GM23248 (cell line): Measurements from ENCODE around the gene RAB37. TPM values are rescaled to one million over a fixed set of nuclear protein-coding genes. Genes with fewer than 3 reads are reported as not detected.

Experiments
- DNase-seq: peaks from one replicate; pipeline ENCODE4 v3.0.0-alpha.2; 2015
- H2AFZ ChIP-seq: fragments of 200-600 bp; sonication (generic); 2 replicates; pipeline ENCODE4 v1.6.1; 2016; ENCODE audit warnings: antibody characterized with exemption
- H3F3A ChIP-seq: fragments of 200-600 bp; sonication (generic); 2 replicates; pipeline ENCODE4 v1.6.1; 2016; ENCODE audit warnings: mild to moderate bottlenecking, antibody characterized with exemption, mixed run types; ENCODE audit not compliant: insufficient read depth
- H3K27ac ChIP-seq: fragments of 200-600 bp; sonication (generic); 2 replicates; pipeline ENCODE4 v1.5.1; 2016; ENCODE audit warnings: mild to moderate bottlenecking
- H3K27me3 ChIP-seq: fragments of 200-600 bp; sonication (generic); replicated peaks from 2 replicates; pipeline ENCODE4 v1.6.1; 2016; ENCODE audit warnings: mild to moderate bottlenecking; ENCODE audit not compliant: insufficient read depth
- H3K36me3 ChIP-seq: fragments of 200-600 bp; sonication (generic); 2 replicates; pipeline ENCODE4 v1.6.1; 2016; ENCODE audit warnings: low read depth, mild to moderate bottlenecking
- H3K4me1 ChIP-seq: fragments of 200-600 bp; sonication (generic); 2 replicates; pipeline ENCODE4 v1.6.1; 2016; ENCODE audit warnings: mild to moderate bottlenecking; ENCODE audit not compliant: insufficient read depth
- H3K4me2 ChIP-seq: fragments of 200-600 bp; sonication (generic); one replicate; pipeline ENCODE4 v1.6.1; 2016; ENCODE audit warnings: mild to moderate bottlenecking; ENCODE audit not compliant: unreplicated experiment
- H3K4me3 ChIP-seq: fragments of 200-600 bp; sonication (generic); 2 replicates; pipeline ENCODE4 v1.5.1; 2016; ENCODE audit warnings: mild to moderate bottlenecking
- H3K79me2 ChIP-seq: fragments of 200-600 bp; sonication (generic); 2 replicates; pipeline ENCODE4 v1.6.1; 2016; ENCODE audit warnings: mild to moderate bottlenecking; ENCODE audit not compliant: insufficient read depth
- H3K9ac ChIP-seq: fragments of 200-600 bp; sonication (generic); 2 replicates; pipeline ENCODE4 v1.6.1; 2016; ENCODE audit warnings: mild to moderate bottlenecking
- H3K9me2 ChIP-seq: fragments of 200-600 bp; sonication (generic); 2 replicates; pipeline ENCODE4 v1.6.1; 2016; ENCODE audit warnings: mixed run types, mild to moderate bottlenecking, moderate library complexity; ENCODE audit not compliant: insufficient read depth
- H3K9me3 ChIP-seq: fragments of 200-600 bp; sonication (generic); one replicate; pipeline ENCODE4 v1.6.1; 2017; ENCODE audit warnings: low read depth
- H4K20me1 ChIP-seq: fragments of 200-600 bp; sonication (generic); 2 replicates; pipeline ENCODE4 v1.6.0; 2016; ENCODE audit not compliant: insufficient read depth
- EZH2 ChIP-seq: fragments of 200-600 bp; sonication (generic); IDR thresholded peaks from 2 replicates; pipeline ENCODE4 v1.6.1; 2018; ENCODE audit warnings: antibody characterized with exemption, mild to moderate bottlenecking; ENCODE audit not compliant: insufficient read depth, poor library complexity, severe bottlenecking
- EZH2phosphoT487 ChIP-seq: fragments of 200-600 bp; sonication (generic); IDR thresholded peaks from 2 replicates; pipeline ENCODE4 v1.6.1; 2018; ENCODE audit warnings: antibody characterized with exemption, moderate library complexity, mild to moderate bottlenecking, low read depth; ENCODE audit not compliant: insufficient read depth
- WGBS, 2 experiments: methylation state at CpG; one replicate each; pipeline ENCODE4 v1.1.6; 2015 to 2017; ENCODE audit warnings: low lambda C conversion rate in 2 of 2, low coverage in 1 of 2; ENCODE audit errors: missing lambda C conversion rate in 2 of 2; 5-methylcytosine and 5-hydroxymethylcytosine counted together
- in situ Hi-C: fragments of 300-500 bp; cut with MboI; formaldehyde crosslinking; loops from 2 replicates; pipeline ENCODE4 v1.15.0; 2020
- polyA plus RNA-seq: library from polyadenylated mRNA; unstranded; fragments of >200 nt; fragmentation: Nextera tagmentation; extraction: Ambion mirVana; gene quantifications from 2 replicates; pipeline ENCODE4 v1.2.1, GENCODE V29; 2016
- total RNA-seq: library from RNA; depleted of rRNA; stranded (reverse); fragments of >200 nt; shearing (Covaris generic); gene quantifications from 2 replicates; pipeline ENCODE4 v1.2.3, GENCODE V29; 2014

The RAB37 gene
- total and polyA plus RNA-seq, 2 experiments from 2014 or later = 0.11 TPM; not detected in 1

GRCh38 chr17:74775409-74776043 lies 38.5 kb downstream of the RAB37 start:
- Histone ChIP-seq H3K9me2 (no peaks in the 10 kb centered on the region), H2AFZ (peak overlapping the region; percentile 85), H3K9ac (peak overlapping the region; percentile 86), H3K79me2 (peaks cover 62% of the 10 kb centered on the region), H3K27me3 (no peaks in the 10 kb centered on the region), H3K4me2 (peak overlapping the region; percentile 82), H3K4me3 (peak overlapping the region; percentile 84), H3K36me3 (0 out of 2 replicates have a peak, but pooled peaks cover 3% of the 10 kb centered on the region), H3K9me3 (no peaks in the 10 kb centered on the region), H3K4me1 (peaks cover 25% of the 10 kb centered on the region), H3K27ac (peak overlapping the region; percentile 49), H3F3A (peaks cover 10% of the 10 kb centered on the region), H4K20me1 (no peaks in the 10 kb centered on the region)
- in situ Hi-C loops = no loop called here
- TF ChIP-seq EZH2 (no peak), EZH2phosphoT487 (no peak)
- WGBS, 2 experiments = 41 to 43% methylated on average over 12 of the region's 12 CpGs
- peak; percentile 37 for DNase-seq

DNA sequence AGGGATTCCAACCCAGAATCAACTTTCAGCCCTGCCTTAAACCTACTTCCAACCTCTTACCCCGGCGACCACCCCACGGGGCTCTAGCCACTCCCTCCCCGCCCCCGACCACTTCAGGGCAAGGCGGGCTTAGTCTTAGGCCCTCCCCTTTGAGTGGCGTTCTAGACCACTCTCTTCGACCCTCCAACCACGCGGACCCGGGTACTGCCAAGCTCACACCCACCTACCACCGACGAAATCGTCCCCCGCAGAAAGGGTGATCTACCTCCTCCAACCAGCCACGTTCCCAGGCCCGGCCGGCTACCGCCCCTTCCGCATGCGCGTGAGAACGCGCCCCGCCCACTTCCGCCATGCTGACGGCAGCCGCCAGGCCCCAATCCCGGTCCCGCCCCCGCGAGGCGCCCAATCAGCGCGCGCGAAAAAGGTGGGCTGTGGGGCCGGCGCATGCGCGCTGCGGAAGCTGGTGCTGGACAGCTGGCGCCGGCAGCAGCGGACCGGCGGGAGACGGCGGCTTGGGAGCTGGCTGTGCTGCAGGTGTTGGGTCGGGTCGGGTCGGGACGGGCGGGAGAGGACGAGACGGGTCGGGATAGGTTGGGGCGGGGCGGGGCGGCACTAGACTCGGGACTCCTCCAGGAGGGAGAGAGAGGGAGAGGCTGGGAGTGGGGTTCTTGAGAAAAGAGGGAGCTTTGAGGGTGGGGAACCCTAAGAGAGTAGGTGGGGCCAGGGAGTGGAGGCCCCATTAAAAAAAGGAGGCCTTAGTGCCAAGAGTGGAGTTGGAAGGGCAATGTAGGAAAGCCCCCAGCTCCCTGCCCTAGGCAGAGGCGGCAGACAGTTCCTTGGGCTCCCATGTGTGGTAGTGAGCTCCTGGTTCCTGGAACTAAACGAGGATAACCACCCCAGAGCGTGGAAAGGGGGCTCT lies 39.2 kb downstream of the RAB37 start, which contains the start of gene NAT9:
TSS of gene NAT9 (minus strand) at position 302 of the 919 bp plus-strand sequence. CDS start 647 bp downstream, outside the sequence.
- Histone ChIP-seq H4K20me1 (no peaks in the 10 kb centered on the region), H3K27me3 (no peaks in the 10 kb centered on the region), H3K4me3 (peak within 1 kb of the TSS; percentile 84), H3K4me2 (peak within 1 kb of the TSS; percentile 82), H3K9ac (peak within 1 kb of the TSS; percentile 86), H3K79me2 (peaks cover 62% of the 10 kb centered on the region), H3F3A (peaks cover 10% of the 10 kb centered on the region), H3K27ac (peak within 1 kb of the TSS; percentile 49), H3K4me1 (peaks cover 25% of the 10 kb centered on the region), H3K9me2 (no peaks in the 10 kb centered on the region), H2AFZ (peak within 1 kb of the TSS; percentile 85), H3K36me3 (no peaks in the 10 kb centered on the region), H3K9me3 (no peaks in the 10 kb centered on the region)
- no peak for TF ChIP-seq EZH2phosphoT487
- TF ChIP-seq EZH2 = no peak
- in situ Hi-C loops = no loop called here
- DNase-seq = peak; percentile 99
- 1% methylated on average over 56 to 64 of the region's 64 CpGs for WGBS, 2 experiments

DNA sequence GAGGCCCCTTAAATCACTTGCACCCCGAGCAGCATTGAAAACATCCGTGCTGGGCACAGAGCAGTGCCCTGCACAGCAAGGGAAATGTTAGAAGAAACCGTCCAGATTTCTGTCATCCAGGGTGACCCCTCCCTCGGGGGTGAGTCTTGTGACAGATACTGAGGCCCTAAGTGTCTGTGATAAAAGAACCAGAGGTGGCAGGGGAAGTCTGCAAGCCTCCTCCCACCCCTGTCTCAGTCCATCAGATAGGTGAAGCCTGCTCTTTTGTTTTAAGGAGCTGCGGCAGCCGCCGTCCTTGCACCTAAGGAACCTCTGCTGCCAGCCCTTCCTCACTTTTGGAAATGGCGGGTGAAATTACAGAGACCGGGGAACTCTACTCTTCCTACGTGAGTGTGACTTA lies 39.9 kb downstream of the RAB37 start:
- 26 to 35% methylated on average over 9 to 10 of the region's 10 CpGs for WGBS, 2 experiments
- DNase-seq = peak; percentile 20
- H2AFZ ChIP-seq = peak overlapping the region; percentile 46
- no peaks in the 10 kb centered on the region for H4K20me1 ChIP-seq
- H3K36me3 ChIP-seq = no peaks in the 10 kb centered on the region
- peak overlapping the region; percentile 86 for H3K9ac ChIP-seq
- peak overlapping the region; percentile 84 for H3K4me3 ChIP-seq
- peaks cover 10% of the 10 kb centered on the region for H3F3A ChIP-seq
- in situ Hi-C loops = no loop called here
- no peak overlapping the region for H3K27ac ChIP-seq
- peak overlapping the region; percentile 78 for H3K4me2 ChIP-seq
- TF ChIP-seq EZH2 (no peak), EZH2phosphoT487 (no peak)
- H3K27me3 ChIP-seq = no peaks in the 10 kb centered on the region
- no peaks in the 10 kb centered on the region for H3K9me2 ChIP-seq
- H3K4me1 ChIP-seq = peaks cover 25% of the 10 kb centered on the region
- H3K9me3 ChIP-seq = no peaks in the 10 kb centered on the region
- peaks cover 62% of the 10 kb centered on the region for H3K79me2 ChIP-seq

DNA sequence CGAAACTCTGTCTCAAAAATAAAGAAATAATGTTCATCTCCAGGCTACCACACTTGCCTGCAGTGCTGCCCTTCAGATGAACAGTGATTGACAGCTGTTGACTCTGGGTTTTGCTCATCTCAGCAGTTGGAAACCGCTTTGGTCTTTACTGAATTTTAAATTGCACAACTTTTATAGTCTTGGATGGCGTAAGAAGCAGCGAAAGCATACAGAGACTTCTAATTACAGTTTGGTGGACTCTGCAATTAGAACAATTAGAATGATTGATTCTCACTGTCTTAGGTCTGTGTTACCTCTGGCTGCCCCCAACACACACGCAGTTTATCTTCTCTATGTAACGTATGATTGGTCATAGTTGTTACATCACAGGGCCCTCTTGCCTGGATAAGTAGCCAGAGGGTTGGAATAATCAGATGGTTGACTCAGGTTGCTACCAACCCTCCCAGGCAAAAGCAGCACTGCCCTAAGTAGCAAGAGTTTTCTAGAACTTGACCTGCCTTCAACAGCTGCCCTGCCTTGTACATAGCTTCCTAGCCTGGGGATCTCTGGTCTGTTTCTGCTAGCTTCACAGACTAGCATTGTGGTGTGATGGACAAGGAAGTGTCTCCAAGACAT lies 41.0 kb downstream of the RAB37 start:
- peak overlapping the region; percentile 78 for H3K4me2 ChIP-seq
- peaks cover 62% of the 10 kb centered on the region for H3K79me2 ChIP-seq
- no peak overlapping the region for H3K4me3 ChIP-seq
- no peak overlapping the region for H2AFZ ChIP-seq
- DNase-seq = no peak
- peaks cover 25% of the 10 kb centered on the region for H3K4me1 ChIP-seq
- H3K36me3 ChIP-seq = no peaks in the 10 kb centered on the region
- H3K9me2 ChIP-seq = no peaks in the 10 kb centered on the region
- no peaks in the 10 kb centered on the region for H3K9me3 ChIP-seq
- WGBS, 2 experiments = 88 to 90% methylated on average over 6 of the region's 6 CpGs
- no peak overlapping the region; the same call in 1 of the 2 replicates for H3K9ac ChIP-seq
- in situ Hi-C loops = no loop called here
- H4K20me1 ChIP-seq = no peaks in the 10 kb centered on the region
- H3K27ac ChIP-seq = no peak overlapping the region
- H3F3A ChIP-seq = peaks cover 10% of the 10 kb centered on the region
- no peaks in the 10 kb centered on the region for H3K27me3 ChIP-seq
- no peak for TF ChIP-seq EZH2
- TF ChIP-seq EZH2phosphoT487 = no peak
